Stimulated activated naive CD8-positive, alpha-beta T cell treated with anti-CD3 and anti-CD28 coated beads, Interleukin-15, amount 100 ng/mL, for 72 hours (primary cell): ENCODE results near the gene THRB.
"Not testable (repeated sequence)": the region's sequence is repeated elsewhere in the genome, so short reads cannot be mapped to it uniquely, and the experiment has no call there.

Experiments used
- ATAC-seq: fragments of 150-1000 bp; cut with Tn5 transposase; 2 replicates; pipeline ENCODE4 v1.10.0; 2021; ENCODE audit warnings: mild to moderate bottlenecking, moderate library complexity
- DNase-seq, 2 donors: peaks; one replicate each; pipeline ENCODE4 v3.0.0; 2021 to 2022
- H3K27ac Mint-ChIP-seq, 2 donors: one replicate each; pipeline ENCODE4 v1.8.0; 2022; ENCODE audit warnings: mild to moderate bottlenecking in 2 of 2, mixed read lengths in 2 of 2, moderate library complexity in 2 of 2
- H3K27me3 Mint-ChIP-seq: one replicate; pipeline ENCODE4 v1.8.0; 2022; ENCODE audit warnings: mixed read lengths
- H3K4me1 Mint-ChIP-seq: one replicate; pipeline ENCODE4 v1.8.0; 2022; ENCODE audit warnings: mild to moderate bottlenecking, mixed read lengths
- H3K4me3 Mint-ChIP-seq, 2 donors: one replicate each; pipeline ENCODE4 v1.8.0; 2022; ENCODE audit warnings: mild to moderate bottlenecking in 2 of 2, mixed read lengths in 2 of 2, moderate library complexity in 1 of 2
- H3K9me3 Mint-ChIP-seq, 2 donors: one replicate each; pipeline ENCODE4 v1.8.0; 2022; ENCODE audit warnings: mixed read lengths in 2 of 2

Gene THRB

GRCh38 chr3:24119321-24119751, 375.3 kb downstream of the THRB start:
- H3K9me3 Mint-ChIP-seq: no peaks in the 10 kb centered on the region
- DNase-seq (no peak), ATAC-seq (no peak)
- no peak overlapping the region for H3K4me3 Mint-ChIP-seq
- no peak overlapping the region for H3K27ac Mint-ChIP-seq
- no peaks in the 10 kb centered on the region for H3K4me1 Mint-ChIP-seq
- H3K27me3 Mint-ChIP-seq: no peaks in the 10 kb centered on the region

- no peak overlapping the region for H3K27ac Mint-ChIP-seq
- ATAC-seq (no peak), DNase-seq (no peak)
- no peaks in the 10 kb centered on the region for H3K4me1 Mint-ChIP-seq
- no peak overlapping the region for H3K4me3 Mint-ChIP-seq
- no peaks in the 10 kb centered on the region for H3K9me3 Mint-ChIP-seq
- no peaks in the 10 kb centered on the region for H3K27me3 Mint-ChIP-seq
Measured at GRCh38 chr3:24117508-24117907, 377.1 kb downstream of the THRB start.

- Mint-ChIP-seq H3K4me1 (no peaks in the 10 kb centered on the region), H3K4me3 (no peak overlapping the region), H3K27me3 (no peaks in the 10 kb centered on the region), H3K9me3 (no peaks in the 10 kb centered on the region), H3K27ac (no peak overlapping the region)
- ATAC-seq (no peak), DNase-seq (no peak)
Measured at GRCh38 chr3:24111711-24112110, 382.9 kb downstream of the THRB start.

GRCh38 chr3:24110051-24110450, 384.6 kb downstream of the THRB start:
- Mint-ChIP-seq H3K4me3 (no peak overlapping the region), H3K4me1 (no peaks in the 10 kb centered on the region), H3K27ac (no peak overlapping the region), H3K27me3 (no peaks in the 10 kb centered on the region), H3K9me3 (no peaks in the 10 kb centered on the region)
- no peak for DNase-seq
- no peak for ATAC-seq

- H3K4me3 Mint-ChIP-seq: no peak overlapping the region
- ATAC-seq (peak; percentile 86), DNase-seq (peak in 1 of 2 donors; percentile 23)
- H3K4me1 Mint-ChIP-seq: no peaks in the 10 kb centered on the region
- peaks cover 7 to 8% of the 10 kb centered on the region in 2 donors for H3K9me3 Mint-ChIP-seq
- H3K27ac Mint-ChIP-seq: peak overlapping the region in 1 of 2 donors; percentile 59
- no peaks in the 10 kb centered on the region for H3K27me3 Mint-ChIP-seq
Measured at GRCh38 chr3:24101676-24102168, 392.9 kb downstream of the THRB start.

GRCh38 chr3:24100696-24101402, 393.8 kb downstream of the THRB start:
- H3K27ac Mint-ChIP-seq: no peak overlapping the region
- no peaks in the 10 kb centered on the region for H3K27me3 Mint-ChIP-seq
- peaks cover 7 to 8% of the 10 kb centered on the region in 2 donors for H3K9me3 Mint-ChIP-seq
- no peaks in the 10 kb centered on the region for H3K4me1 Mint-ChIP-seq
- DNase-seq: no peak
- no peak overlapping the region for H3K4me3 Mint-ChIP-seq
- peak; percentile 38 for ATAC-seq

- no peak overlapping the region for H3K27ac Mint-ChIP-seq
- no peak overlapping the region for H3K4me3 Mint-ChIP-seq
- no peak for ATAC-seq
- H3K9me3 Mint-ChIP-seq: no peaks in the 10 kb centered on the region
- DNase-seq: no peak
- H3K4me1 Mint-ChIP-seq: no peaks in the 10 kb centered on the region
- no peaks in the 10 kb centered on the region for H3K27me3 Mint-ChIP-seq
Measured at GRCh38 chr3:24096695-24097290, 397.9 kb downstream of the THRB start.

GRCh38 chr3:24096271-24096670, 398.4 kb downstream of the THRB start:
- Mint-ChIP-seq H3K4me1 (no peaks in the 10 kb centered on the region), H3K27me3 (no peaks in the 10 kb centered on the region), H3K9me3 (no peaks in the 10 kb centered on the region), H3K27ac (no peak overlapping the region), H3K4me3 (no peak overlapping the region)
- no peak for DNase-seq
- no peak for ATAC-seq

GRCh38 chr3:24094818-24095217, 399.8 kb downstream of the THRB start:
- H3K9me3 Mint-ChIP-seq: not testable (repeated sequence)

GRCh38 chr3:24088782-24089181, 405.9 kb downstream of the THRB start:
- H3K4me1 Mint-ChIP-seq: no peaks in the 10 kb centered on the region
- DNase-seq (no peak), ATAC-seq (no peak)
- H3K27ac Mint-ChIP-seq: no peak overlapping the region
- peaks cover 0 to under 1% of the 10 kb centered on the region in 2 donors for H3K9me3 Mint-ChIP-seq
- H3K27me3 Mint-ChIP-seq: no peaks in the 10 kb centered on the region
- no peak overlapping the region for H3K4me3 Mint-ChIP-seq

More at GRCh38 chr3:24094818-24095217, 399.8 kb downstream of the THRB start:
- H3K4me1 Mint-ChIP-seq, H3K27ac Mint-ChIP-seq, H3K27me3 Mint-ChIP-seq, ATAC-seq, DNase-seq, H3K4me3 Mint-ChIP-seq: not testable (repeated sequence)

- H3K27ac Mint-ChIP-seq: no peak overlapping the region
- no peak for ATAC-seq
- no peaks in the 10 kb centered on the region for H3K4me1 Mint-ChIP-seq
- H3K9me3 Mint-ChIP-seq: peaks cover 6 to 11% of the 10 kb centered on the region in 2 donors
- H3K4me3 Mint-ChIP-seq: no peak overlapping the region
- no peaks in the 10 kb centered on the region for H3K27me3 Mint-ChIP-seq
- no peak for DNase-seq
Measured at GRCh38 chr3:24087469-24087868, 407.2 kb downstream of the THRB start.

- no peaks in the 10 kb centered on the region for H3K4me1 Mint-ChIP-seq
- no peak overlapping the region for H3K4me3 Mint-ChIP-seq
- H3K27me3 Mint-ChIP-seq: no peaks in the 10 kb centered on the region
- ATAC-seq (no peak), DNase-seq (no peak)
- H3K27ac Mint-ChIP-seq: no peak overlapping the region
- peaks cover 6 to 17% of the 10 kb centered on the region in 2 donors for H3K9me3 Mint-ChIP-seq
Measured at GRCh38 chr3:24086617-24087404, 407.8 kb downstream of the THRB start.

- Mint-ChIP-seq H3K9me3 (peaks cover 6 to 17% of the 10 kb centered on the region in 2 donors), H3K27ac (no peak overlapping the region), H3K4me1 (no peaks in the 10 kb centered on the region), H3K4me3 (no peak overlapping the region), H3K27me3 (no peaks in the 10 kb centered on the region)
- no peak for DNase-seq
- ATAC-seq: no peak
Measured at GRCh38 chr3:24086206-24086605, 408.4 kb downstream of the THRB start.

GRCh38 chr3:24072193-24072592, 422.5 kb downstream of the THRB start:
- Mint-ChIP-seq H3K27ac (no peak overlapping the region), H3K4me1 (peaks cover 5% of the 10 kb centered on the region), H3K4me3 (no peak overlapping the region), H3K9me3 (peaks cover 13 to 19% of the 10 kb centered on the region in 2 donors), H3K27me3 (no peaks in the 10 kb centered on the region)
- no peak for DNase-seq
- ATAC-seq: no peak

- DNase-seq (no peak), ATAC-seq (no peak)
- Mint-ChIP-seq H3K4me3 (no peak overlapping the region), H3K4me1 (no peaks in the 10 kb centered on the region), H3K27me3 (no peaks in the 10 kb centered on the region), H3K27ac (no peak overlapping the region), H3K9me3 (peaks cover 0 to 9% of the 10 kb centered on the region in 2 donors)
Measured at GRCh38 chr3:24069045-24069444, 425.6 kb downstream of the THRB start.

- Mint-ChIP-seq H3K4me1 (no peaks in the 10 kb centered on the region), H3K27me3 (no peaks in the 10 kb centered on the region), H3K9me3 (peaks cover 0 to 6% of the 10 kb centered on the region in 2 donors), H3K4me3 (no peak overlapping the region), H3K27ac (no peak overlapping the region)
- DNase-seq (no peak), ATAC-seq (no peak)
Measured at GRCh38 chr3:24067483-24067882, 427.2 kb downstream of the THRB start.
